NCI-H2107 (cell line): Measurements from ENCODE around the gene MSL2.
"Not testable (repeated sequence)": the region's sequence is repeated elsewhere in the genome, so short reads cannot be mapped to it uniquely, and the experiment has no call there.

ENCODE experiments used
- DNase-seq: peaks from one replicate; lab custom pipeline; 2025; lab: John Stamatoyannopoulos, UW

MSL2 gene

DNA sequence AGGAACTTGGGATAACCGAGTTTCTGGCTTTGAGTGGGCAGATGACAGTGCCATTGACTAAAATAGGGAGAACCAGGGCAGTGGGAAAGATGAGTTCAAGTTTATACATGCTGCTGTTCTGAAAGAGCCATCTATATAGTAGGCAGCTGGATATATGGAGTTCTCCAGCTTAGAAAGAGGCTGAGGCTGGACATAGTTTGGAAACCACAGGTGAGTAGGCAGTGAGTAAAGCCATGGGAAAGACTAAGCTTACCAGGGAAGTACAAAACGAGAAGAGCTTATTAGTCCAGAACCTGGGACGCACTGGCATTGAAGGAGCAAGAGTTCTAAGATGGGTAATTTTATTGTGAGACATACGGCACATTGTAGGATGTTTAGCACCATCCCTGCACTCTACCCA, 54.2 kb downstream of the MSL2 start:
- DNase-seq = no peak

DNA sequence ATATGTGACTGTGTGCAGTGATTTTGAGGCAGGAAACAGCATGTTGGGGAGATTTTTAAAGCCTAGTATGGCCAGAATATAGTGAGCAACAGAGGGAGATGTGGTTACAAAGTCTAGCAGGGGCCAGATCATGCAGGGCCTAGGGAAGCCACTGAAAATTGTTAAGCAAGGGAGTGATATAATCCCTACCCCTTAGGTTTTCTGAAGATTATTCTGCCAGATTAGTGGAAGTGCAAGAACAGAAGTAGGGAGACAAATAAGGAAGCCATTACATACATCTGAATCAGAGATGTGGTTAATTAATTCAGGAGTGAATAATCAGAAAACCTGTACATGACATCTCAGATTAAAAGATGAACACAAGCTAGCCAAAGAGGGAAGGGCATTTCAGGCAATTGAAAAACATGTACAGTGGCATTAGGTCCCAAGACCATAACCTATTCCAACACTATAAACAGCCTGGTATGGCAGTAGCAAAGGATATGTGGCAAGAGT, 54.8 kb downstream of the MSL2 start:
- DNase-seq = no peak

GRCh38 chr3:136136454-136136853, 59.7 kb downstream of the MSL2 start:
- DNase-seq = no peak

- no peak for DNase-seq
Measured at GRCh38 chr3:136135039-136135802, 60.9 kb downstream of the MSL2 start.

GRCh38 chr3:136134091-136134490, 62.0 kb downstream of the MSL2 start:
- DNase-seq = no peak

- DNase-seq = not testable (repeated sequence)
Measured at GRCh38 chr3:136131647-136132046, 64.5 kb downstream of the MSL2 start.

DNA sequence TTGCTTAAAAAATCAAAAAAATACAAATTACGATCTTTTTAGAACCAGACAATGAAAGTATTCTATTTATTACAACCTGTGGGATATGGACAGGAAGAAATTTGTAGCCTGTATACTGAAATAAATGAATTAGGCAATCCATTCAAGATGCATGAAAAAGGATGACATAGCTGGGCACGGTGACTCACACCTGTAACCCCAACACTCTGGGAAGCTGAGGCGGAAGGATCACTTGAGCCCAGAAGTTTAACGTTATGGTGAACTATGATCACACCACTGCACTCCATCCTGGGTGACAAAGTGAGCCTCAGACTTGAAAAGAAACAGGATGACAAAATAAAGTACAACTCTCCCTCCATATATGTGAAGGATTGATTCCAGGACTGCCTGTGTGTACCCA, 74.1 kb downstream of the MSL2 start:
- DNase-seq = no peak

DNA sequence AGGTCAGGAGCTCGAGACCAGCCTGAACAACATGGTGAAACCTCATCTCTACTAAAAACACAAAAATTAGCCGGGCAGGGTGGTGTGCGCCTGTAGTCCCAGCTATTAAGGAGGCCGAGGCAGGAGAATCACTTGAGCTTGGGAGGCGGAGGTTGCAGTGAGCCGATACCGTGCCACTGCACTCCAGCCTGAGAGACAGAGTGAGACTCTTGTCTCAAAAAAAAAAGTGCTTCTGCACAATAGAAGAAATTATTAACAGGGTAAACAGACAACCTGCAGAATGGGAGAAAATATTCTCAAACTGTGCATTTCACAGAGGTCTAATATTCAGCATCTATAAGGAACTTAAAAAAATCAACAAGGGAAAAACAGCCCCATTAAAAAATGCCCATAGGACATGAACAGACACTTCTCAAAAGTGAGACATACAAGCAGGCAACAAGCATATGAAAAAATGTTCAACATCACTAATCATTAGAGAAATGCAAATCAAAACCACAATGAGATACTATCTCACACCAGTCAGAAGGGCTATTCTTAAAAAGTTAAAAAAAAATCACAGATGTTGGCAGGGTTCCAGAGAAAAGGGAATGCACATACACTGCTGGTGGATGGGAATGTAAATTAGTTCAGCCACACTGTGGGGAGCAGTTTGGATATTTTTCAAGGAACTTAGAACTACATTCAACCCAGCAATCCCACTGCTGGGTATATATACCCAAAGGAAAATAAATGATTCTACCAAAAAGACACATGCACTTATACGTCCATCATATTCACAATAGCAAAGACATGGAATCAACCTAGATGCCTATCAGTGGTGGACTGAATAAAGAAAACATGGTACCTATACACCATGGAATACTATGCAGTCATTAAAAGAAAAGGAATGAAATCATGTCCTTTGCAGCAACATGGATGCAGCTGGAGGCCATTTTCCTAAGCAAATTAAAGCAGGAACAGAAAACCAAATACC, 75.5 kb downstream of the MSL2 start:
- DNase-seq = no peak

- DNase-seq = not testable (repeated sequence)
Measured at GRCh38 chr3:136119783-136120182, 76.4 kb downstream of the MSL2 start.

- DNase-seq = not testable (repeated sequence)
Measured at GRCh38 chr3:136119332-136119731, 76.8 kb downstream of the MSL2 start.

- peak; percentile 23 for DNase-seq
Measured at GRCh38 chr3:136114421-136114820, 81.7 kb downstream of the MSL2 start.

DNA sequence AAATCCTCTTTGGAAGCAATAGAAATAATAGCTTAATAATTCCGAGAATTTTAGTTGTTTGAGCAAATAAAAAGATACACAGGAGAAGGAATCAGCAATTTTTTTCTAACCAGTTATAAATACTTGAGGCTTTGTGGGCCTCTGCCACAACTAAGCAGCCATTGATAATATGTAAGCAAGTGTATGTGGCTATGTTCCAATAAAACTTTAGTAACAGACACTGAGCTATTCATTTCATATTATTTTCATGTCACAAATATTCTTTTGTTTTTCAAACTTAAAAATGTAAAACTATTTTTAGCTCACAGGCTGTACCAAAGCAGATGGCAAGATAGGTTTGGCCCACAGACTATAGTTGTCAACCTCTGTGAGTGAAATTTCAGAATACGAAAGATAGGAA, 85.7 kb downstream of the MSL2 start:
- no peak for DNase-seq

DNA sequence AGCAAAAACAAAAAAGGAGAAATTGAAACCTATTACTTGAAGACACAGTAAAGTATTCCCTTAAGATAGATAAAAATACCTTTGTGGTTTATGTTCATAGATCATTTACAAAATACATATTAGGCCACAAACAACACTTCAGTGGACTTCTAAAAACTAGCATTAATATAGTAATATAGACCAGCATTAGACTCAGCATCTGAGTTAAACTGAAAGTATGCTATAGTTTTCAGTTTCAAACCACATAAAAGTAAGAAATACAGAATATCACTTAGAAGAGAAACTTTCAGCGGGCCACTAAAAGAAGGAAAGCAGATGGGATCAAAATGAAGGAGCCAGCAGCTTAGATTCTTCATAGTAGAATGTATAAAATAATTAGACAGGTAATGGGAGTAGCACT, 86.6 kb downstream of the MSL2 start:
- DNase-seq = no peak

GRCh38 chr3:136106101-136106500, 90.0 kb downstream of the MSL2 start:
- no peak for DNase-seq

GRCh38 chr3:136105044-136105443, 91.1 kb downstream of the MSL2 start:
- DNase-seq = no peak
